SJSA1 (cell line): ENCODE data around the gene RAB9A. TPM values are rescaled to one million over a fixed set of nuclear protein-coding genes. Genes with fewer than 3 reads are reported as not detected.
A peak's percentile ranks its signal among the peaks of the same experiment; 100 is the strongest.
"Not testable (repeated sequence)": the region's sequence is repeated elsewhere in the genome, so short reads cannot be mapped to it uniquely, and the experiment has no call there.

ENCODE experiments used
- DNase-seq, 2 experiments: peaks; one replicate each; pipeline ENCODE4 v3.0.0-alpha.2; 2015 to 2020; ENCODE audit warnings: low spot score in 2 of 2, low read depth in 1 of 2
- H3K27ac ChIP-seq: fragments of 250-450 bp; sonication (Bioruptor Pico); 2 replicates; pipeline ENCODE4 v1.5.1; 2020; ENCODE audit warnings: mild to moderate bottlenecking, moderate library complexity
- H3K27me3 ChIP-seq: fragments of 250-450 bp; sonication (Bioruptor Pico); replicated peaks from 2 replicates; pipeline ENCODE4 v1.5.1; 2020; ENCODE audit warnings: mild to moderate bottlenecking, moderate library complexity
- H3K36me3 ChIP-seq: fragments of 250-450 bp; sonication (Bioruptor Pico); 2 replicates; pipeline ENCODE4 v1.5.1; 2020; ENCODE audit warnings: mild to moderate bottlenecking
- H3K4me1 ChIP-seq: fragments of 250-450 bp; sonication (Bioruptor Pico); replicated peaks from 2 replicates; pipeline ENCODE4 v1.6.1; 2021; ENCODE audit warnings: mild to moderate bottlenecking
- H3K4me3 ChIP-seq: fragments of 250-450 bp; sonication (Bioruptor Pico); 2 replicates; pipeline ENCODE4 v1.5.1; 2020; ENCODE audit warnings: mild to moderate bottlenecking
- H3K9me3 ChIP-seq: fragments of 250-450 bp; sonication (Bioruptor Pico); replicated peaks from 2 replicates; pipeline ENCODE4 v1.5.1; 2020; ENCODE audit warnings: mild to moderate bottlenecking
- total RNA-seq: library from RNA; depleted of rRNA; stranded (reverse); fragments of >200 nt; shearing (Covaris generic); gene quantifications from 2 replicates; pipeline ENCODE4 v1.2.3, GENCODE V29; 2014

Gene RAB9A
- total RNA-seq, 1 experiment from 2014 or later = 21.2 TPM

GRCh38 chrX:13658602-13659001, 30.3 kb upstream of the RAB9A start:
- H3K36me3 ChIP-seq = no peaks in the 10 kb centered on the region
- H3K27ac ChIP-seq = no peak overlapping the region
- H3K4me1 ChIP-seq = no peaks in the 10 kb centered on the region; the same call in 1 of the 2 replicates
- H3K9me3 ChIP-seq = no peaks in the 10 kb centered on the region
- DNase-seq = no peak
- no peaks in the 10 kb centered on the region for H3K27me3 ChIP-seq
- H3K4me3 ChIP-seq = no peak overlapping the region

DNA sequence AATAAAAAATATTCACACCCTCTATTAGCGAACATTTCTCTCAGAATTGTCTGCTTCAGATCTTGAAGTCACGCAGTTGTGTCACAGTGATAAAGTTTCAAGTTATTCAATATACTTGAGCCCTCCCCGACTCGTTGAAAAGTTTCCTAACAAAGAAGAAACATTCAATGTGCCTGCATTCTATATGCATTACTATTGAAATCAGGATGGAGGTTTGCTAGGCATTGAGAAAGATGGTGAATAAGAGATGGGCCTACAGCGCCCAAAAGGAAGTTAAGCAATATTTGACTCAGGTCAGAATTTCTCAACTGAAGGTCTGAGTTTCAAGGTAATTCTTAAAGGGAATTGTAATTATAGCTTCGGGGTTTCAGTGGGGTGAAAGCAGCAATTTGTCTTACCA, 29.9 kb upstream of the RAB9A start:
- Histone ChIP-seq H3K4me1 (no peaks in the 10 kb centered on the region; the same call in 1 of the 2 replicates), H3K27me3 (no peaks in the 10 kb centered on the region), H3K9me3 (no peaks in the 10 kb centered on the region), H3K4me3 (no peak overlapping the region), H3K27ac (no peak overlapping the region), H3K36me3 (no peaks in the 10 kb centered on the region)
- DNase-seq = no peak

GRCh38 chrX:13661735-13662288, 27.1 kb upstream of the RAB9A start:
- no peaks in the 10 kb centered on the region for H3K9me3 ChIP-seq
- H3K27me3 ChIP-seq = no peaks in the 10 kb centered on the region
- H3K4me1 ChIP-seq = no peaks in the 10 kb centered on the region
- no peak for DNase-seq
- no peak overlapping the region for H3K4me3 ChIP-seq
- no peaks in the 10 kb centered on the region for H3K36me3 ChIP-seq
- H3K27ac ChIP-seq = no peak overlapping the region

DNA sequence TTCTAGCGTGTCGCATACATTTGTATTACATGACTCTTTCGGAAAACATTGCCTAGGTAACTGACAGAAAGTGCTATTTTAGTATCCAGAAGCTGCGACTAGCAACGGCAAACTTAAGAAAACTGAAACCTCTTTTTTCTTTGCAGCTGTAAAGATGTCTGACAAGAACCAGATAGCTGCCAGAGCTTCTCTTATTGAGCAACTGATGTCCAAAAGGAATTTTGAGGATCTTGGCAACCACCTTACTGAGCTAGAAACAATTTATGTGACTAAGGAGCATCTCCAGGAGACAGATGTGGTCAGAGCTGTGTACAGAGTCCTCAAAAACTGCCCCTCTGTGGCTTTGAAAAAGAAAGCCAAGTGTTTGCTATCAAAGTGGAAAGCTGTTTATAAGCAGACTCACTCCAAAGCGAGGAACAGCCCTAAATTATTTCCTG, 26.6 kb upstream of the RAB9A start:
- H3K4me1 ChIP-seq = no peaks in the 10 kb centered on the region
- H3K4me3 ChIP-seq = no peak overlapping the region
- no peaks in the 10 kb centered on the region for H3K9me3 ChIP-seq
- H3K27me3 ChIP-seq = no peaks in the 10 kb centered on the region
- no peak for DNase-seq
- no peak overlapping the region for H3K27ac ChIP-seq
- H3K36me3 ChIP-seq = no peaks in the 10 kb centered on the region

DNA sequence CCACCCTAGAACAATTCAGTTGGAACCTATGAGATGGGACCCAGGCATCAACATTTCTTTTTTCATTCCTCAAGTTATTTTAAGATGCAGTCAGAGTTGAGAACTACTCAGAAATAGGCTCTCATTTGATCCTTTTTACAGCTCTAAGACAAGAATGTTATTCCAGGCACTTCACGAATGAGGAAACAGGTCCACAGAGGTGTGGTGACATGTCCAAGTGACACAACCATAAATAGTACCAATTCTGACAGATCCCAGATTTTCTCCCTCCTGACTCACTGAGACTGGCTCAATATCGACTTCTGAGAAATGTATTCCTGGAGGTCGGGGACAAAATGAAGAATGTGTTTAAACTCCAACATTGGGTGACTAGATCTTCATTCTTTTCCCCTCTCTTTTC, 24.9 kb upstream of the RAB9A start:
- Histone ChIP-seq H3K27me3 (no peaks in the 10 kb centered on the region), H3K4me3 (no peak overlapping the region), H3K27ac (no peak overlapping the region), H3K36me3 (no peaks in the 10 kb centered on the region), H3K4me1 (no peaks in the 10 kb centered on the region), H3K9me3 (no peaks in the 10 kb centered on the region)
- DNase-seq = no peak

GRCh38 chrX:13666836-13667235, 22.1 kb upstream of the RAB9A start:
- no peak overlapping the region for H3K27ac ChIP-seq
- H3K36me3 ChIP-seq = no peaks in the 10 kb centered on the region
- no peaks in the 10 kb centered on the region for H3K27me3 ChIP-seq
- DNase-seq = no peak
- no peak overlapping the region for H3K4me3 ChIP-seq
- peaks cover 4% of the 10 kb centered on the region; the same call in 1 of the 2 replicates for H3K4me1 ChIP-seq
- H3K9me3 ChIP-seq = no peaks in the 10 kb centered on the region

DNA sequence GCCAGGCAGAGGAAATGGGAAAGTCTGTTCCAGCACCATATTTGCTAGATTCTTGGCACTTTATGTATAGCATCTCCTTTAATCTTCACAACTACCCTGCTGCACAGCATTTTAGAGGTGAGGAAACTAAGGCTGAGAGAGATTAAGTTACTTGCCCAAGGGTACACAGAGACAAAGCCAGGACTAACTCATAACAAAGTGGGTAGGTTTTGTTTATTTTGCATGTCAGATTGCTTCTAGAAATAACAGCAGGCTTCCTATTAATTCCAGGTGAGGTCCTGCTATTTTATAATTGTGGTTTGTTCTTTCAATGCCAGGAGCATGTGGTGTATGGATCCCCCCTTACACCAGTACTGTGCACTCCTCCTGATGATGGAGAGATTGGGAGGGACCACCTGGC, 21.0 kb upstream of the RAB9A start:
- no peaks in the 10 kb centered on the region for H3K36me3 ChIP-seq
- no peaks in the 10 kb centered on the region for H3K9me3 ChIP-seq
- H3K4me3 ChIP-seq = no peak overlapping the region
- no peaks in the 10 kb centered on the region for H3K27me3 ChIP-seq
- H3K4me1 ChIP-seq = peaks cover 4% of the 10 kb centered on the region; the same call in 1 of the 2 replicates
- H3K27ac ChIP-seq = no peak overlapping the region
- DNase-seq = no peak

- H3K36me3 ChIP-seq = no peaks in the 10 kb centered on the region
- peaks cover 4% of the 10 kb centered on the region; the same call in 1 of the 2 replicates for H3K4me1 ChIP-seq
- peak overlapping the region; percentile 72 for H3K27ac ChIP-seq
- peak; percentile 58 to 80 for DNase-seq
- H3K4me3 ChIP-seq = no peak overlapping the region
- no peaks in the 10 kb centered on the region for H3K9me3 ChIP-seq
- no peaks in the 10 kb centered on the region for H3K27me3 ChIP-seq
Measured at GRCh38 chrX:13669246-13669737, 19.6 kb upstream of the RAB9A start.

DNA sequence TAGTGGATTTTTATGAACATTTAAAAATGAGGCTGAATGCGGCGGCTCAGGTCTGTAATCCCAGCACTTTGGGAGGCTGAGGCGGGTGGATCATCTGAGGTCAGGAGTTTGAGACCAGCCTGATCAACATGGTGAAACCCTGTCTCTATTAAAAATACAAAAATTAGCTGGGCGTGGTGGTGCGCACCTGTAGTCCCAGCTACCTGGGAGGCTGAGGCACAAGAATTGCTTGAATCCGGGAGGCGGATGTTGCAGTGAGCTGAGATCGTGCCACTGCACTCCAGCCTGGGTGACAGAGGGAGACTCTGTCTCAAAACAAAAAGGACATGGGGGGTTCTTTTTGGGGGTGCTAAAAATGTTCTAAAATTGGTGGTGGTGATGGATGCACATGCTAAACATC, 19.2 kb upstream of the RAB9A start:
- H3K36me3 ChIP-seq, H3K27me3 ChIP-seq, DNase-seq, H3K4me3 ChIP-seq, H3K4me1 ChIP-seq, H3K9me3 ChIP-seq: not testable (repeated sequence)
- peak overlapping the region; percentile 72 for H3K27ac ChIP-seq

DNA sequence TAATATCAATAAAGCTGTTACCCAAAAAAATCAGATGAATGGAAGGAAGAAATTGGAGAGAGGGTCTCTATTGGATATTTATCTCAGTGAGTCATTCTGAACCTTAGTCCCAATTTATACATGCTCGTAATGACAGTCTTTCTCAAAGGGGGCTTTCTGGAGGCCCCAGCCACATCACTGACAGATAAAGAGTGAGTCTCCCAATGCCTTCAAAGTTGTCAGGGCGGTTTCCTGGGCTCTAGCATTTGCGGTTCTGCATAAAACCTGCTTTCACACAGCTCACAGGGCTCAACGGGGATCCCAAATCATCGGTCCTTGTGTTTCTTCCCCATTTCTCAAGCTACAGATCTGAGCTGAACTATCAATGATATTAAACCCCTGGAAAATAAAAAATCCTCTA, 18.7 kb upstream of the RAB9A start:
- no peaks in the 10 kb centered on the region for H3K27me3 ChIP-seq
- H3K36me3 ChIP-seq = no peaks in the 10 kb centered on the region
- no peaks in the 10 kb centered on the region for H3K9me3 ChIP-seq
- no peak for DNase-seq
- no peak overlapping the region for H3K4me3 ChIP-seq
- H3K4me1 ChIP-seq = peaks cover 4% of the 10 kb centered on the region; the same call in 1 of the 2 replicates
- H3K27ac ChIP-seq = no peak overlapping the region

DNA sequence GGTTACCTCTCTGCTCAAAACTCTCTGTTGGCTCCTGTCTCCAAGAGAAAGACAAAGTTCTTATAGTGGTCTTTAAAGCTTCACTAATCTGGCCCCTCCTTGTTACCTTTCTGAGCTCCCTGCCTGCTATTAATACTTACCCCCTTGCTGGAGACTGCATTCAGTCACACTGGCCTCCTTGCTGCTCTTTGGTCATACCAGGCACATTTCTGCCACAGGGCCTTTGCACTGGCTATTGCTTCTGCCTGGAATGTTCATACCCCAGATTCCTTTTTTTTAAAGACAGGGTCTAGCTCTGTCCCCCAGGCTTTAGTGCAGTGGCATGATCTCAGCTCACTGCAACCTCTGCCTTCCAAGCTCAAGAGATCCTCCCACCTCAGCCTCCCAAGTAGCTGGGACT, 15.9 kb upstream of the RAB9A start:
- no peaks in the 10 kb centered on the region for H3K27me3 ChIP-seq
- H3K27ac ChIP-seq = no peak overlapping the region
- peaks cover 4% of the 10 kb centered on the region; the same call in 1 of the 2 replicates for H3K4me1 ChIP-seq
- DNase-seq = no peak
- no peaks in the 10 kb centered on the region for H3K36me3 ChIP-seq
- H3K4me3 ChIP-seq = no peak overlapping the region
- H3K9me3 ChIP-seq = no peaks in the 10 kb centered on the region

GRCh38 chrX:13676885-13677284, 12.0 kb upstream of the RAB9A start:
- H3K27ac ChIP-seq = no peak overlapping the region
- H3K27me3 ChIP-seq = no peaks in the 10 kb centered on the region
- no peaks in the 10 kb centered on the region for H3K9me3 ChIP-seq
- no peak for DNase-seq
- no peaks in the 10 kb centered on the region for H3K4me1 ChIP-seq
- no peaks in the 10 kb centered on the region for H3K36me3 ChIP-seq
- H3K4me3 ChIP-seq = no peak overlapping the region

GRCh38 chrX:13679700-13680099, 9.2 kb upstream of the RAB9A start:
- H3K27me3 ChIP-seq, H3K9me3 ChIP-seq, H3K36me3 ChIP-seq, H3K4me1 ChIP-seq, DNase-seq, H3K27ac ChIP-seq, H3K4me3 ChIP-seq: not testable (repeated sequence)

- DNase-seq = no peak
Measured at GRCh38 chrX:13681595-13681994, 7.3 kb upstream of the RAB9A start.

GRCh38 chrX:13684361-13684760, 4.6 kb upstream of the RAB9A start:
- no peak overlapping the region for H3K4me3 ChIP-seq
- H3K36me3 ChIP-seq = peaks cover 3% of the 10 kb centered on the region
- H3K9me3 ChIP-seq = no peaks in the 10 kb centered on the region
- no peak for DNase-seq
- 0 out of 2 replicates have a peak, but pooled peaks cover 2% of the 10 kb centered on the region for H3K4me1 ChIP-seq
- H3K27ac ChIP-seq = no peak overlapping the region
- no peaks in the 10 kb centered on the region for H3K27me3 ChIP-seq

More at GRCh38 chrX:13681595-13681994, 7.3 kb upstream of the RAB9A start:
- H3K27me3 ChIP-seq = no peaks in the 10 kb centered on the region
- H3K4me3 ChIP-seq = no peak overlapping the region
- no peaks in the 10 kb centered on the region for H3K9me3 ChIP-seq
- H3K4me1 ChIP-seq = no peaks in the 10 kb centered on the region
- no peaks in the 10 kb centered on the region for H3K36me3 ChIP-seq
- H3K27ac ChIP-seq = no peak overlapping the region
